GM18498 (cell line): Measurements from ENCODE around the gene BMERB1.
"Not testable (repeated sequence)": the region's sequence is repeated elsewhere in the genome, so short reads cannot be mapped to it uniquely, and the experiment has no call there.

Source experiments
- ATAC-seq: cut with Tn5 transposase; IDR thresholded peaks from one replicate; pipeline ENCODE4 v1.9.1; 2021; ENCODE audit warnings: mild to moderate bottlenecking, moderate library complexity; ENCODE audit not compliant: unreplicated experiment

The BMERB1 gene

GRCh38 chr16:15607221-15607699, 172.9 kb downstream of the BMERB1 start:
- not testable (repeated sequence) for ATAC-seq

GRCh38 chr16:15607700-15608396, 173.5 kb downstream of the BMERB1 start:
- no peak for ATAC-seq

GRCh38 chr16:15608398-15609285, 174.3 kb downstream of the BMERB1 start:
- no peak for ATAC-seq

- ATAC-seq = no peak
Observed at GRCh38 chr16:15609286-15609649, 174.9 kb downstream of the BMERB1 start.

GRCh38 chr16:15610369-15610871, 176.0 kb downstream of the BMERB1 start:
- ATAC-seq = no peak

GRCh38 chr16:15611610-15612009, 177.2 kb downstream of the BMERB1 start:
- no peak for ATAC-seq

GRCh38 chr16:15613676-15614075, 179.3 kb downstream of the BMERB1 start:
- no peak for ATAC-seq

GRCh38 chr16:15616012-15616411, 181.6 kb downstream of the BMERB1 start:
- ATAC-seq = no peak

GRCh38 chr16:15616475-15617165, 182.2 kb downstream of the BMERB1 start:
- no peak for ATAC-seq

- no peak for ATAC-seq
Observed at GRCh38 chr16:15617901-15618300, 183.5 kb downstream of the BMERB1 start.

- ATAC-seq = no peak
Observed at GRCh38 chr16:15618392-15618791, 184.0 kb downstream of the BMERB1 start.

GRCh38 chr16:15620611-15621195, 186.3 kb downstream of the BMERB1 start:
- ATAC-seq = no peak

- ATAC-seq = no peak
Observed at GRCh38 chr16:15621456-15621855, 187.1 kb downstream of the BMERB1 start.

- no peak for ATAC-seq
Observed at GRCh38 chr16:15621889-15622288, 187.5 kb downstream of the BMERB1 start.

GRCh38 chr16:15631730-15632409, 197.5 kb downstream of the BMERB1 start:
- no peak for ATAC-seq

GRCh38 chr16:15635926-15636325, 201.5 kb downstream of the BMERB1 start:
- no peak for ATAC-seq

GRCh38 chr16:15636392-15636873, 202.0 kb downstream of the BMERB1 start:
- no peak for ATAC-seq
